Sigmoid colon (tissue), 7 donors: ENCODE results near the gene PRKG1. TPM values are rescaled to one million over a fixed set of nuclear protein-coding genes. Genes with fewer than 3 reads are reported as not detected.
A peak's percentile ranks its signal among the peaks of the same experiment; 100 is the strongest.

Experiments used
- DNase-seq: peaks from one replicate; pipeline ENCODE4 v3.0.0-alpha.2; 2019
- H3K27ac ChIP-seq, 4 donors: fragments of 200-600 bp; sonication (generic); one replicate each; pipeline ENCODE4 v1.5.1; 2016 to 2019; ENCODE audit warnings: mild to moderate bottlenecking in 1 of 4
- H3K27me3 ChIP-seq, 3 donors: fragments of 200-600 bp; sonication (generic); one replicate each; pipeline ENCODE4 v1.5.1; 2019; ENCODE audit warnings: mild to moderate bottlenecking in 1 of 3
- H3K36me3 ChIP-seq, 4 donors: fragments of 200-600 bp; sonication (generic); one replicate each; pipeline ENCODE4 v1.5.1; 2016 to 2019
- H3K4me1 ChIP-seq, 4 donors: fragments of 200-600 bp; sonication (generic); one replicate each; pipeline ENCODE4 v1.5.1; 2017 to 2019
- H3K4me3 ChIP-seq, 4 donors: fragments of 200-600 bp; sonication (generic); one replicate each; pipeline ENCODE4 v1.5.1; 2017 to 2019; ENCODE audit warnings: mild to moderate bottlenecking in 2 of 4, moderate library complexity in 1 of 4
- H3K9me3 ChIP-seq, 4 donors: fragments of 200-600 bp in 3 of 4; sonication (generic) in 3 of 4; one replicate each; pipeline versions ENCODE4 v1.5.1 to v1.6.1; 2013 to 2019
- CTCF ChIP-seq, 4 experiments: fragments of 450-650 bp in 3 of 4; fragments of 200-600 bp in 1 of 4; IDR thresholded peaks; one replicate each; pipeline ENCODE4 v1.5.1; 2016 to 2019; ENCODE audit warnings: antibody characterized with exemption in 4 of 4, mild to moderate bottlenecking in 3 of 4, moderate library complexity in 2 of 4
- EP300 ChIP-seq, 4 donors: sonication (generic); formaldehyde crosslinking; IDR thresholded peaks; one replicate each; pipeline ENCODE4 v1.6.1; 2017; ENCODE audit warnings: antibody characterized with exemption in 4 of 4
- POLR2A ChIP-seq, 2 donors: fragments of 450-650 bp; IDR thresholded peaks; one replicate each; pipeline ENCODE4 v1.6.1; 2016; ENCODE audit warnings: antibody characterized with exemption in 2 of 2, mild to moderate bottlenecking in 2 of 2, moderate library complexity in 2 of 2
- POLR2AphosphoS5 ChIP-seq, 4 donors: sonication (generic); formaldehyde crosslinking; IDR thresholded peaks; one replicate each; pipeline ENCODE4 v1.6.1; 2017; ENCODE audit warnings: antibody characterized with exemption in 4 of 4
- WGBS, 2 donors: extraction: QIAGEN DNeasy Blood & Tissue Kit; methylation state at CpG; one replicate each; pipeline ENCODE4 v1.1.7; 2013; 5-methylcytosine and 5-hydroxymethylcytosine counted together
- intact Hi-C: fragments of 100-400 bp; cut with DNase I; formaldehyde crosslinking; loops from one replicate; pipeline ENCODE4 v1.15.1; 2023
- polyA plus RNA-seq, 3 donors: library from polyadenylated mRNA; stranded (reverse); fragments of 200-250 nt; gene quantifications; one replicate each; pipeline ENCODE4 v1.2.3, GENCODE V29; 2013
- total RNA-seq, 4 donors: library from RNA; depleted of rRNA; stranded (reverse); fragments of >200 nt; gene quantifications; one replicate each; pipeline ENCODE4 v1.1.0, GENCODE V29; 2016
- donor health status: healthy with polysubstance abuse.
- donor health status: Bipolar disorder and iron deficiency.
- donor health status: healthy.

The PRKG1 gene
- total and polyA plus RNA-seq, 7 donors, result 3.7 to 92.9 (median 60.2) TPM

- no peaks in the 10 kb centered on the region for H3K27me3 ChIP-seq
- peak; percentile 97 for DNase-seq
- 78 to 92% methylated on average over 3 of the region's 3 CpGs for WGBS, 2 donors
- TF ChIP-seq CTCF (IDR thresholded peaks at IDR 0.05) (no peak), POLR2AphosphoS5 (IDR thresholded peaks at IDR 0.05) (peak; percentile 74 to 95 (median 88)), EP300 (IDR thresholded peaks at IDR 0.05) (peak in 3 of 4 donors; percentile 61 to 83 (median 81))
- peak overlapping the region; percentile 79 to 82 (median 81) for H3K27ac ChIP-seq
- H3K4me1 ChIP-seq, result peaks cover 0 to 57% (median 49%) of the 10 kb centered on the region in 4 donors
- no peaks in the 10 kb centered on the region for H3K9me3 ChIP-seq
- intact Hi-C loops, result loop anchor here (5.0 to 10.0 kb wide), 3 partner anchors 251 to 634 kb away; partner anchors contain the start of gene PRKG1
- no peak overlapping the region for H3K4me3 ChIP-seq
- no peaks in the 10 kb centered on the region for H3K36me3 ChIP-seq
Observed at GRCh38 chr10:51706225-51706624, 631.9 kb downstream of the PRKG1 start.

GRCh38 chr10:51707392-51707791 lies 633.1 kb downstream of the PRKG1 start:
- Histone ChIP-seq H3K9me3 (no peaks in the 10 kb centered on the region), H3K27ac (peak overlapping the region; percentile 79 to 82 (median 81)), H3K4me1 (peaks cover 0 to 65% (median 53%) of the 10 kb centered on the region in 4 donors), H3K4me3 (no peak overlapping the region), H3K27me3 (no peaks in the 10 kb centered on the region), H3K36me3 (no peaks in the 10 kb centered on the region)
- intact Hi-C loops, result loop anchor here (5.0 to 10.0 kb wide), 3 partner anchors 250 to 635 kb away; partner anchors contain the start of gene PRKG1
- TF ChIP-seq POLR2AphosphoS5 (IDR thresholded peaks at IDR 0.05) (peak; percentile 85 to 96 (median 92)), CTCF (IDR thresholded peaks at IDR 0.05) (no peak), EP300 (IDR thresholded peaks at IDR 0.05) (peak; percentile 44 to 87 (median 86))
- DNase-seq, result peak; percentile 73
- 86 to 93% methylated on average over 6 of the region's 6 CpGs for WGBS, 2 donors

- Histone ChIP-seq H3K4me3 (no peak overlapping the region), H3K36me3 (no peaks in the 10 kb centered on the region), H3K27ac (peak overlapping the region; percentile 79 to 82 (median 81)), H3K27me3 (no peaks in the 10 kb centered on the region), H3K9me3 (no peaks in the 10 kb centered on the region), H3K4me1 (peaks cover 0 to 65% (median 53%) of the 10 kb centered on the region in 4 donors)
- intact Hi-C loops, result loop anchor here (5.0 to 10.0 kb wide), 3 partner anchors 249 to 636 kb away; partner anchors contain the start of gene PRKG1
- TF ChIP-seq EP300 (IDR thresholded peaks at IDR 0.05) (no peak), CTCF (IDR thresholded peaks at IDR 0.05) (no peak), POLR2AphosphoS5 (IDR thresholded peaks at IDR 0.05) (no peak), POLR2A (IDR thresholded peaks at IDR 0.05) (no peak)
- 77 to 93% methylated on average over 5 of the region's 5 CpGs for WGBS, 2 donors
- no peak for DNase-seq
Observed at GRCh38 chr10:51707821-51708424, 633.6 kb downstream of the PRKG1 start.

- intact Hi-C loops, result loop anchor here (5.0 to 10.0 kb wide), 3 partner anchors 249 to 636 kb away; partner anchors contain the start of gene PRKG1
- no peaks in the 10 kb centered on the region for H3K9me3 ChIP-seq
- no peak for DNase-seq
- peak overlapping the region; percentile 79 to 82 (median 81) for H3K27ac ChIP-seq
- TF ChIP-seq CTCF (IDR thresholded peaks at IDR 0.05) (no peak), POLR2A (IDR thresholded peaks at IDR 0.05) (no peak), POLR2AphosphoS5 (IDR thresholded peaks at IDR 0.05) (no peak), EP300 (IDR thresholded peaks at IDR 0.05) (no peak)
- H3K4me1 ChIP-seq, result peaks cover 0 to 65% (median 53%) of the 10 kb centered on the region in 4 donors
- no peaks in the 10 kb centered on the region for H3K36me3 ChIP-seq
- 89 to 93% methylated on average over 2 of the region's 2 CpGs for WGBS, 2 donors
- no peak overlapping the region for H3K4me3 ChIP-seq
- no peaks in the 10 kb centered on the region for H3K27me3 ChIP-seq
Observed at GRCh38 chr10:51708609-51709008, 634.3 kb downstream of the PRKG1 start.
